IMR-90 (cell line): ENCODE results near the gene PHF14.

Experiments
- BHLHE40 ChIP-seq: fragments of 150-350 bp; IDR thresholded peaks from 2 replicates; pipeline ENCODE4 v1.6.1; 2016; ENCODE audit warnings: mild to moderate bottlenecking, low read depth, low read length
- CEBPB ChIP-seq: IDR thresholded peaks from 2 replicates; pipeline ENCODE4 v1.6.1; 2012; ENCODE audit warnings: low read depth, low read length, improper control_type of control experiment
- CHD1 ChIP-seq: IDR thresholded peaks from 2 replicates; pipeline ENCODE4 v1.6.1; 2012; ENCODE audit warnings: low read depth, low read length, improper control_type of control experiment
- FOS ChIP-seq: fragments of 150-350 bp; IDR thresholded peaks from 2 replicates; pipeline ENCODE4 v1.6.1; 2016; ENCODE audit warnings: low read depth, low read length
- MAFK ChIP-seq: IDR thresholded peaks from 2 replicates; pipeline ENCODE4 v1.6.1; 2012; ENCODE audit warnings: low read depth, low read length, improper control_type of control experiment
- MAZ ChIP-seq: IDR thresholded peaks from 2 replicates; pipeline ENCODE4 v1.6.1; 2012; ENCODE audit warnings: low read depth, mild to moderate bottlenecking, low read length, improper control_type of control experiment, moderate library complexity, borderline replicate concordance
- MXI1 ChIP-seq: IDR thresholded peaks from 2 replicates; pipeline ENCODE4 v1.6.1; 2012; ENCODE audit warnings: low read depth, mild to moderate bottlenecking, low read length, moderate library complexity, borderline replicate concordance
- POLR2A ChIP-seq: IDR thresholded peaks from 2 replicates; pipeline ENCODE4 v1.6.1; 2012; ENCODE audit warnings: mild to moderate bottlenecking, low read depth, low read length
- RAD21 ChIP-seq: IDR thresholded peaks from 2 replicates; pipeline ENCODE4 v1.6.1; 2012; ENCODE audit warnings: low read length, improper control_type of control experiment
- RFX5 ChIP-seq: IDR thresholded peaks from 2 replicates; pipeline ENCODE4 v1.8.0; 2012; ENCODE audit warnings: low read depth, mild to moderate bottlenecking, low read length, moderate library complexity
- SMC3 ChIP-seq: fragments of 150-350 bp; IDR thresholded peaks from 2 replicates; pipeline ENCODE4 v1.6.1; 2016; ENCODE audit warnings: low read depth, mild to moderate bottlenecking, antibody characterized with exemption, low read length, moderate library complexity
- TF ChIP-seq, protein P1 (sequence below): conservative IDR thresholded peaks from 2 replicates; pipeline ENCODE4 v1.5.1; 2012; ENCODE audit warnings: mild to moderate bottlenecking, low read depth, low read length, improper control_type of control experiment
- TF ChIP-seq, protein P2 (sequence below): fragments of 150-350 bp; IDR thresholded peaks from 2 replicates; pipeline ENCODE4 v1.6.1; 2017; ENCODE audit warnings: mild to moderate bottlenecking, antibody characterized with exemption, low read length, low read depth

DNA sequence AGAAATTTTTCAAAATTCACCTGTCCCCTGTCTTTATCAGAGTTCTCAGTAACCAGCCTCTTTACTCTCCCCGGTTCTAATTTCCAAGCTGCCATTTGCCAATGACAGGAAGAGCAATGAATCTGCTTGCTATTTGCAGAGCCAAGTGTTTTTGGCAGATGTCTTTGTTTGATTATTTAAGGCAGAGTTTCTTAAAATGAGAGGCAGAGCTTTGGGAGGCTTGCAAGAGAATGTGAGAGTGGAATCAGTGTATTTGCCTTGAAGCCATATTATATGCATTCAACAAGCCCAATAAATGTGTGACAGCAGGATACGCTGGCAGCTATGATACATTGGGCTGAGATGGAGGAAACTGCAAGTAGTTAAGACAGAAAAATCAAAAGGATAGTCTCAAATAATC, 196.5 kb downstream of the PHF14 start:
- TF ChIP-seq, protein P1, sequence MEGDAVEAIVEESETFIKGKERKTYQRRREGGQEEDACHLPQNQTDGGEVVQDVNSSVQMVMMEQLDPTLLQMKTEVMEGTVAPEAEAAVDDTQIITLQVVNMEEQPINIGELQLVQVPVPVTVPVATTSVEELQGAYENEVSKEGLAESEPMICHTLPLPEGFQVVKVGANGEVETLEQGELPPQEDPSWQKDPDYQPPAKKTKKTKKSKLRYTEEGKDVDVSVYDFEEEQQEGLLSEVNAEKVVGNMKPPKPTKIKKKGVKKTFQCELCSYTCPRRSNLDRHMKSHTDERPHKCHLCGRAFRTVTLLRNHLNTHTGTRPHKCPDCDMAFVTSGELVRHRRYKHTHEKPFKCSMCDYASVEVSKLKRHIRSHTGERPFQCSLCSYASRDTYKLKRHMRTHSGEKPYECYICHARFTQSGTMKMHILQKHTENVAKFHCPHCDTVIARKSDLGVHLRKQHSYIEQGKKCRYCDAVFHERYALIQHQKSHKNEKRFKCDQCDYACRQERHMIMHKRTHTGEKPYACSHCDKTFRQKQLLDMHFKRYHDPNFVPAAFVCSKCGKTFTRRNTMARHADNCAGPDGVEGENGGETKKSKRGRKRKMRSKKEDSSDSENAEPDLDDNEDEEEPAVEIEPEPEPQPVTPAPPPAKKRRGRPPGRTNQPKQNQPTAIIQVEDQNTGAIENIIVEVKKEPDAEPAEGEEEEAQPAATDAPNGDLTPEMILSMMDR: no peak
- TF ChIP-seq POLR2A: no peak
- no peak for TF ChIP-seq RFX5
- TF ChIP-seq SMC3: no peak
- TF ChIP-seq BHLHE40: no peak
- TF ChIP-seq RAD21: no peak
- TF ChIP-seq, protein P2, sequence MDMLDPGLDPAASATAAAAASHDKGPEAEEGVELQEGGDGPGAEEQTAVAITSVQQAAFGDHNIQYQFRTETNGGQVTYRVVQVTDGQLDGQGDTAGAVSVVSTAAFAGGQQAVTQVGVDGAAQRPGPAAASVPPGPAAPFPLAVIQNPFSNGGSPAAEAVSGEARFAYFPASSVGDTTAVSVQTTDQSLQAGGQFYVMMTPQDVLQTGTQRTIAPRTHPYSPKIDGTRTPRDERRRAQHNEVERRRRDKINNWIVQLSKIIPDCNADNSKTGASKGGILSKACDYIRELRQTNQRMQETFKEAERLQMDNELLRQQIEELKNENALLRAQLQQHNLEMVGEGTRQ: no peak
- TF ChIP-seq MAZ: no peak
- no peak for TF ChIP-seq MAFK
- no peak for TF ChIP-seq CHD1
- TF ChIP-seq MXI1: no peak
- TF ChIP-seq FOS: no peak
- TF ChIP-seq CEBPB: no peak
